ENCODE results near the gene NR5A1. TPM values are rescaled to one million over a fixed set of nuclear protein-coding genes. Genes with fewer than 3 reads are reported as not detected.

The NR5A1 gene
- total RNA-seq (2016; rRNA removed; fragmentation: Illumina TruSeq; extraction: Trizol) = 38.8 and 44.7 TPM in 2 replicates
- total RNA-seq (2016; cell fraction: cytosol; rRNA removed; fragmentation: Illumina TruSeq; extraction: Trizol; ENCODE audit: low read depth) = 7.2 and 7.8 TPM in 2 replicates
- total RNA-seq (2016; cell fraction: insoluble cytoplasmic fraction; rRNA removed; fragmentation: Illumina TruSeq; extraction: Trizol) = 32.3 and 46.7 TPM in 2 replicates
- total RNA-seq (2016; cell fraction: membrane; rRNA removed; fragmentation: Illumina TruSeq; extraction: Trizol) = 22.5 and 25.3 TPM in 2 replicates
- 26.4 and 32.4 TPM in 2 replicates for total RNA-seq (2016; cell fraction: nucleus; rRNA removed; fragmentation: Illumina TruSeq; extraction: Trizol)
- 28.9 and 43.2 TPM in 2 replicates for polyA plus RNA-seq (2011; rRNA removed)
- polyA plus RNA-seq (2011; cell fraction: cytosol; rRNA removed) = 25.4 and 37.8 TPM in 2 replicates
- 82.6 and 84.5 TPM in 2 replicates for polyA plus RNA-seq (2011; cell fraction: nucleus; rRNA removed)
- polyA plus RNA-seq (2012) = 22.4 and 32.6 TPM in 2 replicates
- polyA plus RNA-seq (2016; cell fraction: cytosol; fragmentation: Illumina TruSeq; extraction: Trizol; ENCODE audit: low read depth) = 6.7 and 7.0 TPM in 2 replicates
- 34.3 and 43.6 TPM in 2 replicates for polyA plus RNA-seq (2016; cell fraction: insoluble cytoplasmic fraction; fragmentation: Illumina TruSeq; extraction: Trizol; ENCODE audit: low read depth)
- 17.4 and 17.9 TPM in 2 replicates for polyA plus RNA-seq (2016; cell fraction: membrane; fragmentation: Illumina TruSeq; extraction: Trizol; ENCODE audit: low read depth)
- 59.8 and 63.0 TPM in 2 replicates for polyA plus RNA-seq (2016; cell fraction: nucleus; fragmentation: Illumina TruSeq; extraction: Trizol; ENCODE audit: insufficient read depth, low read depth)
- 75.6 TPM in 1 of 2 replicates, not detected in the other for polyA minus RNA-seq (2011; rRNA and poly(A)+ RNA removed; ENCODE audit: low replicate concordance)
- 33.2 and 39.7 TPM in 2 replicates for polyA minus RNA-seq (2011; cell fraction: cytosol; rRNA and poly(A)+ RNA removed)
- 18.8 and 21.6 TPM in 2 replicates for polyA minus RNA-seq (2011; cell fraction: nucleus; rRNA and poly(A)+ RNA removed)
- Bru-seq, nascent RNA = percentile 71 among the genes with signal in this experiment
- percentile 75 among the genes with signal in this experiment for BruChase-seq, experiment 1, labeled RNA remaining after a 6-hour chase
- BruChase-seq, experiment 2, labeled RNA remaining after a 2-hour chase = percentile 77 among the genes with signal in this experiment
- long read RNA-seq, experiment 1, partial matches to known transcripts = 0 of 6 reads
- long read RNA-seq, experiment 1, other reads (novel, unspliced or antisense) = 6 of 6 reads
- long read RNA-seq, experiment 2, transcript NR5A1-202 (7 exons, 3,104 nt) = major isoform, 67 of 198 reads
- long read RNA-seq, experiment 2, partial matches to known transcripts = 36 of 198 reads
- long read RNA-seq, experiment 2, other reads (novel, unspliced or antisense) = 92 of 198 reads

- ChIA-PET CTCF (ENCODE audit: low intra/inter-chr PET ratio, low total read pairs) (no interaction called here), POLR2A (interaction anchor here (1.2 to 2.1 kb wide), 2 partner anchors 9 to 26 kb away, joined by 3 to 6 read pairs; no protein-coding TSS in a partner anchor)
- FAIRE-seq = no peak
- ATAC-seq = peak; percentile 64
- peaks cover 0 to 3% of the 10 kb centered on the region in 2 experiments; a peak in 2 of 5 replicates for H3K36me3 ChIP-seq (replicated peaks in 1 of 2; ENCODE audit: control insufficient read depth in 1 of 2, insufficient read depth in 2 of 2, low read length in 2 of 2)
- WGBS (ENCODE audit: low lambda C conversion rate) = 21% methylated on average over 9 of the region's 34 CpGs
- in situ Hi-C loops (cut with HindIII; ENCODE audit: extremely low pct_ligation_motif_present, low pct_unique_long_range_greater_than_20kb) (no loop called here), intact Hi-C loops (cut with micrococcal nuclease; ENCODE audit: unreplicated experiment) (no loop called here)
- H3K4me1 ChIP-seq (ENCODE audit: insufficient read depth, low read length) = peaks cover 45% of the 10 kb centered on the region
- H4K20me1 ChIP-seq (ENCODE audit: insufficient read depth, low read length) = no peaks in the 10 kb centered on the region
- TSS peak; percentile 82 for BruUV-seq (replicated peaks)
- peaks cover 21% of the 10 kb centered on the region for H3K79me2 ChIP-seq (ENCODE audit: insufficient read depth, low read length)
- DNase-seq (ENCODE audit: low spot score) = peak; percentile 42
- H3K4me3 ChIP-seq (replicated peaks in 1 of 3; ENCODE audit: insufficient read depth in 1 of 3, low read depth in 2 of 3, low read length in 3 of 3) = peak within 1 kb of the TSS; percentile 79 to 88 (median 80)
- peak within 1 kb of the TSS; percentile 86 for H3K9ac ChIP-seq (ENCODE audit: insufficient read depth, low read depth, low read length)
- H3K9me3 ChIP-seq (ENCODE audit: low read length) = no peaks in the 10 kb centered on the region
- H3K27ac ChIP-seq (ENCODE audit: extremely low read length, insufficient read depth, low read length) = peak within 1 kb of the TSS; percentile 87
- no peaks in the 10 kb centered on the region for H3K27me3 ChIP-seq (ENCODE audit: control insufficient read depth in 1 of 2, insufficient read depth in 2 of 2, low read length in 2 of 2)
- H2AFZ ChIP-seq (ENCODE audit: low read length) = no peak within 1 kb of the TSS
- peak within 1 kb of the TSS; percentile 86 for H3K4me2 ChIP-seq (ENCODE audit: low read depth, low read length)
- TF ChIP-seq ZNF792 (CRISPR knock-in tag; IDR thresholded peaks at IDR 0.05) (0 out of 2 replicates have a peak, but pooled peaks have one; percentile 52), ZMYM2 (CRISPR knock-in tag; IDR thresholded peaks at IDR 0.05) (0 out of 2 replicates have a peak, but pooled peaks have one; percentile 30), DNMT3B (CRISPR knock-in tag; conservative IDR thresholded peaks at IDR 0.05) (peak; percentile 61; the same call in 1 of the 2 replicates), FOXK2 (IDR thresholded peaks at IDR 0.05) (no peak), MYC (CRISPR knock-in tag; IDR thresholded peaks at IDR 0.05; ENCODE audit: borderline replicate concordance) (peak; percentile 75), ZNF83 (CRISPR knock-in tag; IDR thresholded peaks at IDR 0.05; ENCODE audit: borderline replicate concordance) (peak; percentile 89), GATAD2A (CRISPR knock-in tag; IDR thresholded peaks at IDR 0.05) (0 out of 2 replicates have a peak, but pooled peaks have one; percentile 20), SMAD3 (CRISPR knock-in tag; IDR thresholded peaks at IDR 0.05) (peak; percentile 10; the same call in 1 of the 2 replicates), ZNF747 (CRISPR knock-in tag; IDR thresholded peaks at IDR 0.05; ENCODE audit: borderline replicate concordance) (peak; percentile 46; the same call in 1 of the 2 replicates), CCAR2 (optimal IDR thresholded peaks at IDR 0.05; ENCODE audit: low read depth, low read length) (no peak), ZBTB7A (CRISPR knock-in tag; IDR thresholded peaks at IDR 0.05) (peak; percentile 81; the same call in 1 of the 2 replicates), ZNF260 (CRISPR knock-in tag; IDR thresholded peaks at IDR 0.05; ENCODE audit: borderline replicate concordance, low read depth) (peak; percentile 25; the same call in 1 of the 2 replicates)
- TF ChIP-seq, protein P1, sequence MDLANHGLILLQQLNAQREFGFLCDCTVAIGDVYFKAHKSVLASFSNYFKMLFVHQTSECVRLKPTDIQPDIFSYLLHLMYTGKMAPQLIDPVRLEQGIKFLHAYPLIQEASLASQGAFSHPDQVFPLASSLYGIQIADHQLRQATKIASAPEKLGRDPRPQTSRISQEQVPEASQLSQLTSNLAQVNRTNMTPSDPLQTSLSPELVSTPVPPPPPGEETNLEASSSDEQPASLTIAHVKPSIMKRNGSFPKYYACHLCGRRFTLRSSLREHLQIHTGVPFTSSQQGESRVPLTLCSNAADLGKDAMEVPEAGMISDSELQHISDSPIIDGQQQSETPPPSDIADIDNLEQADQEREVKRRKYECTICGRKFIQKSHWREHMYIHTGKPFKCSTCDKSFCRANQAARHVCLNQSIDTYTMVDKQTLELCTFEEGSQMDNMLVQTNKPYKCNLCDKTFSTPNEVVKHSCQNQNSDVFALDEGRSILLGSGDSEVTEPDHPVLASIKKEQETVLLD (CRISPR knock-in tag; IDR thresholded peaks at IDR 0.05; ENCODE audit: low read depth) = 0 out of 2 replicates have a peak, but pooled peaks have one; percentile 32
- TF ChIP-seq, protein P2, sequence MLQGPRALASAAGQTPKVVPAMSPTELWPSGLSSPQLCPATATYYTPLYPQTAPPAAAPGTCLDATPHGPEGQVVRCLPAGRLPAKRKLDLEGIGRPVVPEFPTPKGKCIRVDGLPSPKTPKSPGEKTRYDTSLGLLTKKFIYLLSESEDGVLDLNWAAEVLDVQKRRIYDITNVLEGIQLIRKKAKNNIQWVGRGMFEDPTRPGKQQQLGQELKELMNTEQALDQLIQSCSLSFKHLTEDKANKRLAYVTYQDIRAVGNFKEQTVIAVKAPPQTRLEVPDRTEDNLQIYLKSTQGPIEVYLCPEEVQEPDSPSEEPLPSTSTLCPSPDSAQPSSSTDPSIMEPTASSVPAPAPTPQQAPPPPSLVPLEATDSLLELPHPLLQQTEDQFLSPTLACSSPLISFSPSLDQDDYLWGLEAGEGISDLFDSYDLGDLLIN (CRISPR knock-in tag; IDR thresholded peaks at IDR 0.05; ENCODE audit: borderline replicate concordance) = no peak
Observed at GRCh38 chr9:124506931-124507879, at the start of gene NR5A1. TSS of gene NR5A1 (minus strand) at chr9:124507399. CDS start at chr9:124503395, 4,004 bp downstream.
